ENCODE data around the gene ST3GAL6.

- no peak for TF ChIP-seq CTCF (IDR thresholded peaks at IDR 0.05)
- no peak for TF ChIP-seq POLR2A (IDR thresholded peaks at IDR 0.05)
Observed at GRCh38 chr3:98780343-98780742, 17.2 kb downstream of the ST3GAL6 start.
